Fibroblast of mammary gland (primary cell): ENCODE measurements around the gene CFAP141.
"Not testable (repeated sequence)": the region's sequence is repeated elsewhere in the genome, so short reads cannot be mapped to it uniquely, and the experiment has no call there.

Source experiments
- DNase-seq: peaks from one replicate; pipeline ENCODE4 v3.0.0-alpha.2; 2010; ENCODE audit warnings: low read depth
- H3K4me3 ChIP-seq: 2 replicates; pipeline ENCODE4 v1.5.1; 2011; ENCODE audit warnings: low read depth, mild to moderate bottlenecking, low read length, moderate library complexity; ENCODE audit not compliant: control insufficient read depth
- CTCF ChIP-seq: conservative IDR thresholded peaks from 2 replicates; pipeline ENCODE4 v1.5.1; 2011; ENCODE audit warnings: low read depth, low read length, inconsistent platforms; ENCODE audit not compliant: control insufficient read depth, insufficient read depth

CFAP141 gene

GRCh38 chr1:154208677-154209388, 2.7 kb upstream of the CFAP141 start:
- no peak overlapping the region for H3K4me3 ChIP-seq
- DNase-seq, result no peak
- no peak for TF ChIP-seq CTCF

- TF ChIP-seq CTCF, result no peak
- no peak overlapping the region for H3K4me3 ChIP-seq
- DNase-seq, result no peak
These were observed 1.1 kb upstream of the CFAP141 start for GRCh38 chr1:154207262-154207661.

GRCh38 chr1:154205778-154206177, 355 bp downstream of the CFAP141 start:
- H3K4me3 ChIP-seq, DNase-seq: not testable (repeated sequence)

GRCh38 chr1:154199563-154199879, 6.6 kb downstream of the CFAP141 start:
- no peak for DNase-seq
- no peak for TF ChIP-seq CTCF
- H3K4me3 ChIP-seq, result no peak overlapping the region

GRCh38 chr1:154198756-154199562, 7.2 kb downstream of the CFAP141 start:
- peak; percentile 70 for DNase-seq
- peak; percentile 57 for TF ChIP-seq CTCF
- no peak overlapping the region for H3K4me3 ChIP-seq

GRCh38 chr1:154193821-154194220, 12.3 kb downstream of the CFAP141 start:
- H3K4me3 ChIP-seq, result no peak overlapping the region
- no peak for TF ChIP-seq CTCF
- DNase-seq, result peak; percentile 36

GRCh38 chr1:154192476-154192875, 13.7 kb downstream of the CFAP141 start:
- DNase-seq, result no peak
- TF ChIP-seq CTCF, result no peak
- no peak overlapping the region for H3K4me3 ChIP-seq
